Skeletal muscle tissue (tissue), 4 donors: ENCODE data around the gene SLC6A11. TPM values are rescaled to one million over a fixed set of nuclear protein-coding genes. Genes with fewer than 3 reads are reported as not detected.

ENCODE experiments used
- H3K27ac ChIP-seq: one replicate; pipeline ENCODE4 v1.7.0; 2013; ENCODE audit warnings: mild to moderate bottlenecking, low read depth, low read length, inconsistent platforms
- H3K27me3 ChIP-seq, 3 donors: one replicate each; pipeline ENCODE4 v1.7.0; 2013; ENCODE audit warnings: low read length in 3 of 3; ENCODE audit not compliant: control insufficient read depth in 3 of 3, insufficient read depth in 3 of 3
- H3K36me3 ChIP-seq, 3 donors: one replicate each; pipeline ENCODE4 v1.7.0; 2013; ENCODE audit warnings: low read length in 3 of 3; ENCODE audit not compliant: control insufficient read depth in 3 of 3, insufficient read depth in 3 of 3
- H3K4me1 ChIP-seq, 3 donors: one replicate each; pipeline ENCODE4 v1.7.0; 2013; ENCODE audit warnings: low read length in 3 of 3, mild to moderate bottlenecking in 3 of 3; ENCODE audit not compliant: control insufficient read depth in 3 of 3, insufficient read depth in 3 of 3
- H3K4me3 ChIP-seq, 3 donors: one replicate each; pipeline ENCODE4 v1.7.0; 2013; ENCODE audit warnings: low read length in 3 of 3
- H3K9ac ChIP-seq, 3 donors: one replicate each; pipeline ENCODE4 v1.7.0; 2013; ENCODE audit warnings: low read length in 3 of 3, mild to moderate bottlenecking in 3 of 3, moderate library complexity in 2 of 3, low read depth in 1 of 3
- H3K9me3 ChIP-seq, 3 donors: one replicate each; pipeline ENCODE4 v1.7.0; 2013; ENCODE audit warnings: low read length in 3 of 3; ENCODE audit not compliant: control insufficient read depth in 3 of 3
- total RNA-seq: library from RNA; depleted of rRNA; stranded (reverse); fragments of >200 nt; gene quantifications from one replicate; pipeline ENCODE4 v1.2.3, GENCODE V29; 2014
- donor health status: Osteomylitis.

Gene SLC6A11
- total RNA-seq, 1 donor from 2014 or later = not detected

GRCh38 chr3:10968401-10968800 is 152.4 kb downstream of the SLC6A11 start:
- Histone ChIP-seq H3K9ac (no peak overlapping the region), H3K27me3 (peaks cover 5 to 36% (median 20%) of the 10 kb centered on the region in 3 donors), H3K9me3 (no peaks in the 10 kb centered on the region), H3K4me1 (peaks cover 0 to 8% (median 6%) of the 10 kb centered on the region in 3 donors), H3K4me3 (no peak overlapping the region), H3K27ac (no peak overlapping the region), H3K36me3 (no peaks in the 10 kb centered on the region)

- H3K36me3 ChIP-seq = no peaks in the 10 kb centered on the region
- H3K27ac ChIP-seq = no peak overlapping the region
- peaks cover 0 to 8% (median 6%) of the 10 kb centered on the region in 3 donors for H3K4me1 ChIP-seq
- no peak overlapping the region for H3K4me3 ChIP-seq
- H3K9me3 ChIP-seq = no peaks in the 10 kb centered on the region
- H3K27me3 ChIP-seq = peaks cover 5 to 39% (median 19%) of the 10 kb centered on the region in 3 donors
- no peak overlapping the region for H3K9ac ChIP-seq
These were observed 154.4 kb downstream of the SLC6A11 start for GRCh38 chr3:10970306-10970960.

DNA sequence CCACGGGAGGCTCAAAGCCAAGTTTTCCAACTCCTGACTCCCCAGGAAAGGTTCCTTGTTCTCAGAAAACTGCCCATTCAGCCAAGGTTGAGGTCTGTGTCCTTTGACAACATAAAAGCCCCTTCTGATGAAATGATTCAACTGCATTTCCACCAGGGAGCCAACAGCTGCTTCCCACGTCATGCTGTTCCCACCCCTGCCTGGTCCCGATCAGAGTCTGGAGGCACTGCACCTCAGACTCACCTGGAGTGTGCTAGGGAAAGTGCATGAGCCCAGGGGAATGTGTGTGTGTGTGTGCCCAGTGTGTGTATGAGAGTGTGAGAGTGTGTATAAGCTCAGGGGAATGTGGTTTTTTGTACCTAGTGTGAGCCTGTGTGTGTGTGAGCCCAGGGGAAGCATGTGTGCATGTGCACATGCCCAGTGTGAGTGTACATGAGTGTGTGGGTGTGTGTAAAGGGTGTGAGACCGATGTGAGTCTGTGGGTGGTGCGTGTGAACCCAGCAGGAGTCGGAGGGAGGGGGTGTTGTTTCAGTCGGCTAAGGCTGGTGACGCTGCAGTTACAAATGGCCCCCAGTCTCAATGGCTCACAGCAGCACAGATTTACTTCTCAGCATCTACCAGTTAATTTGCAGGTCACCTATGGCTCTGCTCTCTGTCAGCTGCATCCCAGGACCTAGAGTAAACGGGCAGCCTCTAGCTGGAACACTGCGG is 156.2 kb downstream of the SLC6A11 start:
- no peak overlapping the region for H3K4me3 ChIP-seq
- no peak overlapping the region for H3K27ac ChIP-seq
- H3K36me3 ChIP-seq = no peaks in the 10 kb centered on the region
- no peaks in the 10 kb centered on the region for H3K9me3 ChIP-seq
- peaks cover 0 to 28% (median 17%) of the 10 kb centered on the region in 3 donors for H3K27me3 ChIP-seq
- H3K4me1 ChIP-seq = peaks cover 0 to 8% (median 6%) of the 10 kb centered on the region in 3 donors
- no peak overlapping the region for H3K9ac ChIP-seq

- Histone ChIP-seq H3K36me3 (no peaks in the 10 kb centered on the region), H3K27ac (no peak overlapping the region), H3K4me3 (no peak overlapping the region), H3K9me3 (no peaks in the 10 kb centered on the region), H3K27me3 (peaks cover 0 to 28% (median 17%) of the 10 kb centered on the region in 3 donors), H3K4me1 (peaks cover 0 to 3% (median under 1%) of the 10 kb centered on the region in 3 donors), H3K9ac (no peak overlapping the region)
These were observed 157.1 kb downstream of the SLC6A11 start for GRCh38 chr3:10973046-10973595.

GRCh38 chr3:10974131-10974530 is 158.1 kb downstream of the SLC6A11 start:
- H3K9me3 ChIP-seq = no peaks in the 10 kb centered on the region
- peaks cover 0 to 27% (median 17%) of the 10 kb centered on the region in 3 donors for H3K27me3 ChIP-seq
- no peak overlapping the region for H3K4me3 ChIP-seq
- H3K9ac ChIP-seq = no peak overlapping the region
- H3K27ac ChIP-seq = no peak overlapping the region
- no peaks in the 10 kb centered on the region for H3K36me3 ChIP-seq
- H3K4me1 ChIP-seq = no peaks in the 10 kb centered on the region

DNA sequence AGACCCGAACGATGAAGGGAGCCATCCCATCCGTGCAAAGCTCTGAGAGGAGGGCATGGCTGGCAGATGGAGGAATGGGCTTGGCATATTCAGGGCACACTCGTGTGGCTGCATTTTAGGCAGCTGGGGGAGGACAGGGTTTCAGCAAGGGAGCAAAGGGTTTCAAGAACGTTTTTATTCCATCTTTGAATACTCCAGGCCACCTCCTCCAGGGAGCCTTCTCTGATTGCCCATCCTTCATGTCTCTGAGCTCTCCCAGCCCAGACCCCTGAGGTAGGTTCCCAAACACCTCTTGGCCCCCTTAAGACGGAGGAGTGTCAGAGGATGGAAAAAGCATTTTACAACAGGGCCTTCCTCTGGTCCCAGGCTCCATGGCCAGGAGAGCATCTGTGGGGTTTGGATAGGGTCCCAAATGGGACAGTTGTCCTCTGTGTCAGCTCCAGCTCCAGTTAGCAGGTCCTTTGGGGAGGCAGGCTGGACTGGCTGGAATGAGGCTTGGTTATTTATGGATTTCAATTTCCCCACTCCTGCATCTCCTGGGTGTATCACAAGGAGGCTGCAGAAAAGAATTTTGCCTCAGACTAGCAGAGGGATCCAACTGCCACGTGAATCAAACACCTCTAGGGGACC is 158.8 kb downstream of the SLC6A11 start:
- Histone ChIP-seq H3K9me3 (no peaks in the 10 kb centered on the region), H3K27ac (no peak overlapping the region), H3K4me3 (no peak overlapping the region), H3K36me3 (no peaks in the 10 kb centered on the region), H3K9ac (no peak overlapping the region), H3K4me1 (no peaks in the 10 kb centered on the region), H3K27me3 (peaks cover 0 to 23% (median 17%) of the 10 kb centered on the region in 3 donors)

DNA sequence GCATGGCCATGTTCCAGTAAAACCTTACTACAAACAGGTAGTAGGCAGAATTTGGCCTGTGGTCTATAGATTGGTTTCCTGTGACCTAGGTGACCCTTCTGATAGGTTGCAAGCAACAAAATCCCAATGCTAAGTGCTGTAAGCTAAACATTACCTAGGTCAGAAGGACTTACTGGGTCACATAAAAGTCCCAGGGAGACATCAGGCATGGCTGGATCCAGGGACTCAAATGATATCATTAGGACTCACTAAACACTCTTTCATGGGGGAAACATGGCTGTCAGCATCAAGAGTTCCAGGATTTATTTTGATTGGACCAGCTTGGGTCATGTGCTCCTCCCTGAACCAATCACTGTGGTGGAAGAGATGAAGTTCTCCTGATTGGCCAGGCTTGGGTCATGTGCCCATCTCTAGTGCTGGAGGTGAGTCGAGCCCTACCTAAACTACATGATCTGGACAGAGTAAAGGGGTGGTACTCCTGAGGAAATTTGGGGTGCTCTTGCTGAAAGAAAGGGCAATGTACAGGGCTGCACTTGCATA is 159.7 kb downstream of the SLC6A11 start:
- Histone ChIP-seq H3K9ac (no peak overlapping the region), H3K36me3 (no peaks in the 10 kb centered on the region), H3K27me3 (peaks cover 0 to 23% (median 17%) of the 10 kb centered on the region in 3 donors), H3K9me3 (no peaks in the 10 kb centered on the region), H3K4me1 (no peaks in the 10 kb centered on the region), H3K4me3 (no peak overlapping the region), H3K27ac (no peak overlapping the region)

DNA sequence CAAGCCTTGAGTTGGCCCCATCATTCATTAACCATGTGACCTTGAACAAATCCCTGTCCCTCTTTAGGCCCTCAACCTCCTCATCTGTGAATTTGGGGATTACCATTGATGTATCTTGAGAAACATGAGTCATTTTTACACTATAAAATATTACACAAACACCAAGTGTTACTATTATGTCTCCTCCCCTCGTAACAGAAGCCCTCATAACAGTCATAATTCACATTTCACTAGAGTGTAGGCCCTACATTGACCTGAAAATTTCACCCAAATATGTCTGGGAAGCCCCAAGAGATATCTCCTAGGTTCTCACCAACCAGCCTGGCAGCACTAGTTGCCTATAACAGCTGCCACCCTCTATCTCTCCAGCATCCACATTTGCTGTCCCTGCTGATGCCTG is 160.7 kb downstream of the SLC6A11 start:
- Histone ChIP-seq H3K9me3 (no peaks in the 10 kb centered on the region), H3K27ac (no peak overlapping the region), H3K9ac (no peak overlapping the region), H3K4me3 (no peak overlapping the region), H3K4me1 (no peaks in the 10 kb centered on the region), H3K36me3 (no peaks in the 10 kb centered on the region), H3K27me3 (peaks cover 0 to 17% (median 17%) of the 10 kb centered on the region in 3 donors)

- no peak overlapping the region for H3K27ac ChIP-seq
- H3K4me1 ChIP-seq = peaks cover 0 to 5% (median under 1%) of the 10 kb centered on the region in 3 donors
- H3K4me3 ChIP-seq = no peak overlapping the region
- H3K36me3 ChIP-seq = no peaks in the 10 kb centered on the region
- no peak overlapping the region for H3K9ac ChIP-seq
- H3K9me3 ChIP-seq = no peaks in the 10 kb centered on the region
- H3K27me3 ChIP-seq = peaks cover 0 to 6% (median 5%) of the 10 kb centered on the region in 3 donors
These were observed 162.0 kb downstream of the SLC6A11 start for GRCh38 chr3:10977892-10978510.
